HG03045 (cell line): ENCODE measurements around the gene ZNF593.

Experiments
- ATAC-seq: cut with Tn5 transposase; IDR thresholded peaks from one replicate; pipeline ENCODE4 v1.9.1; 2021; ENCODE audit warnings: mild to moderate bottlenecking, moderate library complexity; ENCODE audit not compliant: unreplicated experiment

Gene ZNF593

DNA sequence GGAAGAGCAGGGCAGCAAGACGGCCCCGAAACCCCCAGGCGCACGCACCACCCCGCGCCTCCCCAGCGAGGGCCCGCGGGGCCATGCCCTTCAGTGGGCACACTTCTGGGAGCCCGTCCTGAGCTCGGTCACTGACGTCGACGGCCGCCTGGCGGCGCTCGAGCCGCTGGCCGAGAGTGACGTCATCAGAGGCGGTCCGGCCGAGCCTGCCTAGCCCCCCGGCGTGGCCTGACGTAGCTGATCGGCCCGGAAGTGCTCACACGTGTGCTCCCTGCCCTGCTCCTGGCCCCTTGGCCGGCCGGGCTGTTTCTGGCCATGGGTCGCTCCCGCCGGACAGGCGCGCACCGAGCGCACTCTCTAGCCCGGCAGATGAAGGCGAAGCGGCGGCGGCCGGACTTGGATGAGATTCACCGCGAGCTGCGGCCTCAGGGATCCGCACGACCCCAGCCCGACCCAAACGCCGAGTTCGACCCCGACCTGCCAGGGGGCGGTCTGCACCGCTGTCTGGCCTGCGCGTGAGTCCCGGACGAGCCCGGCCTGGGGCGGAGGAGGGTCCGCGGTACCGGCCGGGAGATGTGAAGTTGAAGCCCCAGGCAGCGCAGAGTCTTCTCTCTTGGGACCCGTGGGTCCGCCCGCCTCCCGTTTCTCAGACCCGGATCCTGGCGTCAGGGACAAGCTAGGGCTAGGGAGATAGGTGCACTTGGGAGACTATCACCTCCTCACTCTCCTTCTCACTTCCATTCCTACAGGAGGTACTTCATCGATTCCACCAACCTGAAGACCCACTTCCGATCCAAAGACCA lies at the start of gene ZNF593:
Gene ZNF593 (plus strand): TSS at position 240 of the 803 bp plus-strand sequence. CDS start 76 bp downstream, at position 316.
- ATAC-seq: peak; percentile 91

DNA sequence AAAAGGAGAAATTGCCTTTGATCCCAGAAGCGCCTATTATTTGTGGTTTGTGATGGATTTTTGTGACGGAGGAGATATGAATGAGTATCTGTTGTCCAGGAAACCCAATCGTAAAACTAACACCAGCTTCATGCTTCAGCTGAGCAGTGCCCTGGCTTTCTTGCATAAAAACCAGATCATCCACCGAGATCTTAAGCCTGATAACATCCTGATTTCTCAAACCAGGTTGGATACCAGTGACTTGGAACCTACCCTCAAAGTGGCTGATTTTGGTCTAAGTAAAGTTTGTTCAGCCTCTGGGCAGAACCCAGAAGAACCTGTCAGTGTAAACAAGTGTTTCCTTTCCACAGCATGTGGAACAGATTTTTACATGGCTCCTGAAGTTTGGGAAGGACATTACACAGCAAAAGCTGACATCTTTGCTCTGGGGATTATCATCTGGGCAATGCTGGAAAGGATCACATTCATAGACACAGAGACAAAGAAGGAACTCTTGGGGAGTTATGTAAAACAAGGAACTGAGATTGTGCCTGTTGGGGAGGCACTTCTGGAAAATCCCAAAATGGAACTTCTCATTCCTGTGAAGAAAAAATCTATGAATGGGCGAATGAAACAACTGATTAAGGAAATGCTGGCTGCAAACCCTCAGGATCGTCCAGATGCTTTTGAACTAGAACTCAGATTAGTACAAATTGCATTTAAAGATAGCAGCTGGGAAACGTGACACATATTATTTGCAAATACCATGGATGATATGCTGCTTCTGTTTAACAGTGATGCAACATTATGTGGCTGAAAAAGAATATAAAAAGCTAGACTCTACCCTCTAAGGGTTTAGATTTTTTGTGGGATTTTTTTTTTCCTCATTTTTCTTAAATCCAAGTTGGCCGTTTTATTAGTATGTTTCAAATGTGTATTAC lies 47.6 kb upstream of the ZNF593 start:
- no peak for ATAC-seq

DNA sequence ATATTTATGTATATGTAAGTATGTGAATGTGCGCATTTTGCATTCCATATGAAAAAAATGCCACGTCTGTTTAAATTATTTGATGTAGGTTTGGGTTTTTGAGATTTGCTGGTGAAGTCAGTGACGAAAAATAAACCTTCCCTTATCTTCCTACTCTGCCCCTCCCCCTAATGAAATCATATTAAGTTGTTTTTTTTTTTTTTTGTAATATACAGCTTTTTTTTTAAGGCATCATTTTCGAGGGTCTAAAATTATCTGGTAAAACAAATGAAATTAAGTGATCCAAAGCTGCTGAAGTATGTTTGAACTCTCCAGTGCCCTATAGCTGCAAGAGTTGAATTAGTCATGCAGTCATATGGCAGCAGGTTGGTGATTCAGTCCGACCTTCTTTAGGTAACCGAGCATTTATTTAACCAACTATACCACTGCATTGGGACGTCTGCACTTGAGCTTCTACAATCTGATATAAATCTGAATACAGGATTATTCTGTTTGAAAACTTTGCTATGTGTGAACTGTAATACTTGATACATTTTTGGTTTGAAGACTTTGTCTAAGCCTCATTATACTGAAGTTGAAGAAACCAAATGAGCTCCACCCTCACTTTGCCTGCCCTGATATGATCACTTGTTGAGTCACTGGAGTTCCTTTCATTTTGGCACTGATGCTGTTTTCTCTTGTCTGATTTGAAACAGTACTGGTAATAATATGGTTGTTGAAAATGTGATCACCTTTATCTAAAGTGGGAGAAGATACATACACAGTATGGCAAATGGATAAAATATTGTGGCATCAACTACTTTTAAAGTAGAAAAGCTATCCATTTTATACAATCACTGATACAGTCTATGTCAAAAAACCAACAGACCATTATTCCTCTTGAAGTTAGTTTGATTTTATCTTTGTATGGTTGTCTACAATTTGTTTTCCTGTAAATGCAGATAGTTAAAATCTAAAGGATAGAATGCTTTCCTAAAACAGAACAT lies 46.4 kb upstream of the ZNF593 start:
- ATAC-seq: no peak

DNA sequence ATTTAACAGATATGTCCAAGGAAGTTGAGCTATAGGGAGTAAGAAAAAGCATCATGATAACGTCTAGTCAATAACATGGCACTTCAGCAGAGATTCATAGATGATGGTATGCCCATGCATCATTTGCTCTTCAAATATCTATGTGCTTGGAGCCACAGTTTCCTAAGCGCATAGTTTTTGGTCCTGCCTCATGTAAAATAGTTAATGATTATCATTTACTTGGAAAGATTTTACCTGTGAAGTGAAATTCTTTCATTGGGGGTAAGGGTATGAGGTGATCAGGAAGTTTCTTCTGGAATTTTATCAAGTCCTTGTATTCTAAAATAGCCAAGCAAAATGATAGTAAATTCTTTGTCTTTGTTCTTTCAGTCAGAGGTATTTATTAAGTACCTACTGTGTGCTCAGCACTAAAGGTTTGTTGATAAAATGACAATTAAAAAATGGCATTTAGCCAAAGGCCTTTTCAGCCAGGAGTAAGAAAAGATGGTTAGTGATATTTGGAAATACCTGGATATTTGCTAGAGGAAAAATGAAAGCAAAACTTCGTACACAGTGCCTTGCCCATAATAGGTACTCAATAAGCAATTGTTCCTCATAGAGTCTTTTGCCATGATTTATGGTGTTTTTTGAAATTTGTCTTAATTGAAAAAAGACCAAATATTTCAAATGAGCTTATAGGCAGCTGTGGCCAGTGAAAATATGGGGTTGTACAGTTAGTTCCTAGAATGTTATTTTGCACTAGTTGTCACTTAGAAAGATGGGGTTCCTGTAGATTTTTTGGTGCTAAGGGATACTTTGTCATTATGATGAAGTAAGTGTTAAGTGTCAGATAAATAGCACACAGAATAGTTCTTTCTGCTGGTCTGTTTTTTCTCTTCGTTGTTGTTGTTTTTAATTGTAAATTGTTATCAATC lies 45.0 kb upstream of the ZNF593 start:
- no peak for ATAC-seq

DNA sequence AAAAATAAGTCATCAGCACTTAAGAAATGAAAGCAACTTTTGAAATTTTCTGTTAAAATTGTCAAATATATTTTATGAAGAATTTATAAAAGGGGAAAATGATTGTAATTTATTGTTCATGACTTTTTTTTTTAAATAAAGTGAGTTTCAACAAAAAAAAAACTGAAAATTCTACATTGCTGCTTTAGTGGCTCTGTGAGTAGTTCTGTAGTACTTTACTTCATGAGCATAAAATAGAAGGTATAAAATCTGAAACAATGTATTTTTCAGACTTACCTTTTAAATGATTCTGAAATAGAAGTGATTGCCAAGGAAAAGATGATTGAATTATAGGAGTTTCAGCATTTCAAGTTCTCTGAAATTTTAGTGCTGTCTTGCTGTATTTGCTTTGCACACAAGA lies 44.3 kb upstream of the ZNF593 start:
- ATAC-seq: no peak

DNA sequence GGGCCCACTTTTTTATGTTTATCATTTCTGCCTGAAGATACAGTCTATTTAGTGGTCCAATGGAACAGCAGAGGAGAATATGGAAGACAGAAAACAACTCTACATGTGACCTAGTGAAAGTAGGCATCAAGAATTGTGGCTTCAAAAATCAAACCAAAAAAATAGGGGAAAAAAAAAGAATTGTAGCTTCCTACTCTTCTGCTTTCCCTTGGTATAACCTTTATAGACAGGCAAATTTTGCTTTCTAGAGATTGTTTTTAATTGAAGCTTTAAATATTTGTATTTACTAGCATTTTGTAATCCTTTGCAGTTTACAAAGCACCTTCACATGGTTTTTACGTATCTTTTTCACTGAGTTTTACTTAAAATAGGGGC lies 43.8 kb upstream of the ZNF593 start:
- no peak for ATAC-seq

DNA sequence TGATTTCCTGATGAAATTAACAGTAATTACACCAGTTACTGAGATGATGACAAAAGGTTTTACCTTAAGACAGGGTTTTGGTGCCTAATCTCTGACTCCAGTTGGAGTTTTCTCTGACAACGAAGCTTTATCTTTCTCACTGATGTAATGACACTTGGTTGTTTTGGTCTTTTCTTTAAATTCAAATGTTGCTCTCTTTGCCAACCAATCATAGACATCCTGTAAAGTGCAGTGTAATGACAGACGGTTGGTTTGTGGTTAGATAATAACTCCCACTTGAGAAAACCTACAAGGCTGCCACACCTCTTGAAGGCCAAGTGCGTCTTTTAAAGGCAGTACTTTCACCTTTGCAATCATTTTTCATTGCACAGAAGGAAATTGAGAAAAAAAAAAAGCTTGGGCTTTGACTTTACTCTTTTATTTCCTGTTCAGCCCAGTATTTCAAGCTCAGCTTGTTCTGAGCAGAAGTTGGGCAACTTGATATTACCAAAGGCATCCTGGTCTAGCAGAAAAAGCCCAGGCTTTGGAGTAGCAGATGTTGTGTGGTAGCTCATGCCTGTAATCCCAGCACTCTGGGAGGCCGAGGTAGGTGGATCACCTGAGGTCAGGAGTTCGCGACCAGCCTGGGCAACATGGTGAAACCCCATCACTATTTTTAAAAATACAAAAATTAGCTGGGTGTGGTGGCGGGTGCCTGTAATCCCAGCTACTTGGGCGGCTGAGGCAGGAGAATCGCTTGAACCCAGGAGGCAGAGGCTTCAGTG lies 43.2 kb upstream of the ZNF593 start:
- peak; percentile 81 for ATAC-seq

DNA sequence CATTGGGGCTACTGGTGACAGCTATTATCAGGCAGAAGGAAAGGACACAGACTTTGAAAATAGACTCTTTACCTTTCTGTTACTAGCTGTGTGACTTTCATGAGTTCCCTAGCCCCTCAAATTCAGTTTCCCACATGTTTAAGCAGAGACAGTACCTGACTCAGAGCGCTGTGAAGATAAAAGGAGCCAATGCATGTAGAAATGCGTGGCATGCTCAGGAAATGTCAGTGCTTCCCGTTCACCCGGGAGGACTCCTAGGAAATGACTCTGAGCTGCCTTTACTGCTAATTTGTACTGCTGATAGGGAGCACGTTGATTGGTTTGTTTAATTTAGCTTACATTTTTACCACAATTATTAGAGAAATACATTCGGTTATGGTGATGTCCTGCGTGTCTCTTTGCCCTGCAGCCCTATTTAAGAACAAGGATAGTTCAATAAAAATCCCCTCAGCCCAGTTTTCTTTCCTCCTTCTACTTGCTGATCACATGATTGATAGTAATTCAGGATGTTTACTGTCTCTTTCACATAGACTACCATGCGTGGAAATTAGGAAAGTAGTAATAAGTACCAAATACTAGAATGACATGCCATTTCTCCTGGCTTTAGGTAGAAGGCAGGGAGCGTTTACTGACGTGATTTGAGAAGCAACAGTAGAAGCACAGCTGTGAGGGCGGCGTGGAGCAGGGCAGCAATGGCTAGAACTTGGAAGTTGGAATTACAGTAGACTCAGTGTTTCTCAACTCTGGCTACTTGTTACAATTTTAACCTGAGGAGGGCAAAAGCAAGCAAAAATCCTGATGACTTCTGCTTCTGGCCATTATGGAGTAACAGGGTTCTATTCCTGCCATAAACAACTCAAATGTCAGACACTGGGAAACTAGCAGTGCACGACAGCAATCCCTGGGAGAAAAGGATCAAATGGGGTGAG lies 42.2 kb upstream of the ZNF593 start:
- no peak for ATAC-seq

DNA sequence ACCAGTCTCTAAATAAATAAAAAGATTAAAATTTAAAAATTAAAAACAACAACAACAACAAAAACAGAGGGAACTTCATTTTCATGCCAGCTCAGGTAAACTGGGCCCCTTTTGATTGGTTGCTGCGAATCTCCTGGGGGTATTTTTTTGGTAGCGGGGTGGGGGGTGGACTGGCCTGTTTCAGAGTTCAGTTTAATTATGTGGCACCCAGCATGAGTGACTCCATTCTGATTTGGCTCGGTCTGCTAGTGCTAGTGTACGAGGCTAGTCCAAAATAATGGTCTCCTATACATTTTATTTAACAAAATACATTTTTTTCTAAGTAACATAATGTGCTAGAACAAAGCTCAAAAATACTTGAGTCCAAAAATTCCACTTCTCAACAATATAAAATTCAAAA lies 39.9 kb upstream of the ZNF593 start:
- ATAC-seq: no peak

DNA sequence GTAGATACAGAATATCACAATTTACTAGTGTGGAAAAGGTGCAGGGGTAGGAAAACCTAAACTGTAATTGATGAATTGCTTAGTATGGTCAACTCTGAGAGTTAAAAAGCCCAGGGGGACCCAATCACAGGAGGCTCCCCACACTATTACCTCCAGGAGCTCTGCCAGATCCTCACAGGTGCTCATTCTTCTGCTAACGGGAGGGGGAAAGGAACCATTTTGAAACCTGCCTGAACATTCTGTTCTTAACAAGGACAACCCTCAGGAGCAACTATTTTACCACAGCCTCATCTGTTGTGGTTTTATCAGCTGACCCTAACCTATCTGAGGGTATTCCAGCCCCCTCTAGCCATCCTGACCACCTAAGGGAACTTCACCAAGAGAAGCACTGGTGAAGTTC lies 39.0 kb upstream of the ZNF593 start:
- no peak for ATAC-seq

DNA sequence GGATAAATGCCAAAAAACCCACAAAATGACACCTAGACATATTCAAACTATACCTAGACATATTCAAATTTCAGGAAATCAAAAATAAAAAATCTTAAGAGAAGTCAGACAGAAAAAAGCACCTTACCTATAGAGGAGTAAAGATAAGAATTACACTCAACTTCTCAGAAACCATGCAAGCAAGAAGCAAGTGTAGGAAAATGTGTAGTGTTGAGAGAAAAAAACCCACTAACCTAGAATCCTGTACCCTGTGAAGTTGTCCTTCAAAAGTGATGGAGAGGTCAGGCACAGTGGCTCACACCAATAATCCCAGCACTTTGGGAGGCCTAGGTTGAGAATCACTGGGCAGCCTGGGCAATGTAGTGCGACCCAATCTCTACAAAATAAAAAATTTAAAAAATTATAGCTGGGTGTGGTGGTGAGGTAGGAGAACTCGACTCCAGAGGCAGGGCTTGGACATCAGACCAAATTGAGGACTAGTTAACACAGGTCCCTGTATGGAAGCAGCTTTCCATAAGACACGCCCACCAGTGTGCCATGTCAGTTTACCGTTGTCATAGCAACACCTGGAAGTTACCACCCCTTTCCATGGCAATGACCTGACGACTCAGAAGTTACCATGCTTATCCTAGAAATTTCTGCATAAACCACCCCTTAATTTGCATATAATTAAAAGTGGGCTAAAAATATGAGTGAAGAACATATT lies 37.4 kb upstream of the ZNF593 start:
- ATAC-seq: no peak

DNA sequence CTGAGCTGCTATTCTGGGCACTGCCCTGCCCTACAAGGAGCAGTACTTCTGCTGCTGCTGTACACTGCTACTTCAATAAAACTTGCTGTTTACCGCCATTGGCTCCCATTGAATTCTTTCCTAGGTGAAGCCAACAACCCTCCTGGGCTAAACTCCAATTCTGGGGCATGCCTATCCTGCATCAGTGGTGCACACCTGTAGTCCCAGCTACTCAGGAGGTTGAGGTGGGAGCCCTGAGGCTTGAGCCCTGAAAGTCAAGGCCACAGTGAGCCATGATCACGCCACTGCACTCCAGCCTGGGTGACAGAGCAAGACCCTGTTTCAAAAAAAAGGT lies 36.9 kb upstream of the ZNF593 start:
- no peak for ATAC-seq

DNA sequence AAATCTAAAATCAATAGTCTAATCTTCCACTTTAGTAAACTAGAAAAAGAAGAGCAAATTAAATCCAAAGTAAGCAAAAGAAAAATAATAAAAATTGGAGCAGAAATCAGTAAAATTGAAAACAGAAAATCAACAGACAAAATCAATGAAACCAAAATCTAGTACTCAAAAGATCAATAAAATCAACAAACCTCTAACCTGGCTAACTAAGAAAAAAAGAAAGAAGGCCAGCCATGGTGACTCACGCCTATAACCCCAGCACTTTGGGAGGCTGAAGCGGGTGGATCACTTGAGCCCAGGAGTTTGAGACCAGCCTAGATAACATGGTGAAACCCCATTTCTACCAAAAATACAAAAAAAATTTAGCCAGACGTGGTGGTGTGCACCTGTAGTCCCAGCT lies 35.2 kb upstream of the ZNF593 start:
- no peak for ATAC-seq

DNA sequence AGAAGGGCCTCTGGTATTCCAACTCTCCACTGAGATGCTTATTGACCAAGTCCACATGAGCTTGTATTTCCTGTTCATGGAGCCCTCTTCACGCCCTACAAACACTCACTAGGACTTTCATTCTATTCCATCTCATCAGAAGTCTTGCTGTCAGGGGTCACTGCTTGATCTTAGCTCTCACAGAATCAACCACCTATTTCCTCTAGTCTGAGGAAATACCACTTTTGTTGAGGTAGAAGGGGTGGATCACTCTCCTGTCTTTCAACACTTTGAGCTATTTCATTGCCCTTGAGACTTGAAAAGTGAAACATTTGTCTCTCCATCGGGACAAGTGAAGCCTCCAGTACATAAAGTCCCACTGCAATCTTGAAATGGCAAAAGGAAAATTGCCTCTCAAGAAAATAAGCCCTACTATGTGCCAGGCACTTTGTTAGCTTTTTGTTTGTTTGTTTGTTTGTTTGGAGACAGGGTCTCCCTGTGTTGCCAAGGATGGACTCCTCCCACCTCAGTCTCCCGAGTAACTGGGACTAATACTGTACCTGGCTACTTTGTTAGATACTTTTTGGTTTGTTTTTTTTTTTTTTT lies 30.6 kb upstream of the ZNF593 start:
- no peak for ATAC-seq

DNA sequence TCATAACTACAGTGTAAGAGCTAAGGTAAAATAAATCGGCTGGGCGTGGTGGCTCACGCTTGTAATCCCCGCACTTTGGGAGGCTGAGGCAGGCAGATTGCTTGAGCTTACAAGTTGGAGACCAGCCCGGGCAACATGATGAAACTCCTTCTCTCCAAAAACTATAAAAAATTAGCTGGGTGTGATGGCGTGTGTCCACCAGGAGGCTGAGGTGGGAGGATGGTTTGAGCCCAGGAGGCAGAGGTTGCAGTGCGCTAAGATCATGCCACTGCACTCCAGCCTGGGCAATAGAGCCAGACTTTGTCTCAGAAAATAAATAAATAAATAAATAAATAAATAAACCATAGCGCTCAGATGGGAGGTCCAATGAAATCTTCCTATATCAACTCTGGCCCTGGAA lies 27.5 kb upstream of the ZNF593 start:
- ATAC-seq: no peak

DNA sequence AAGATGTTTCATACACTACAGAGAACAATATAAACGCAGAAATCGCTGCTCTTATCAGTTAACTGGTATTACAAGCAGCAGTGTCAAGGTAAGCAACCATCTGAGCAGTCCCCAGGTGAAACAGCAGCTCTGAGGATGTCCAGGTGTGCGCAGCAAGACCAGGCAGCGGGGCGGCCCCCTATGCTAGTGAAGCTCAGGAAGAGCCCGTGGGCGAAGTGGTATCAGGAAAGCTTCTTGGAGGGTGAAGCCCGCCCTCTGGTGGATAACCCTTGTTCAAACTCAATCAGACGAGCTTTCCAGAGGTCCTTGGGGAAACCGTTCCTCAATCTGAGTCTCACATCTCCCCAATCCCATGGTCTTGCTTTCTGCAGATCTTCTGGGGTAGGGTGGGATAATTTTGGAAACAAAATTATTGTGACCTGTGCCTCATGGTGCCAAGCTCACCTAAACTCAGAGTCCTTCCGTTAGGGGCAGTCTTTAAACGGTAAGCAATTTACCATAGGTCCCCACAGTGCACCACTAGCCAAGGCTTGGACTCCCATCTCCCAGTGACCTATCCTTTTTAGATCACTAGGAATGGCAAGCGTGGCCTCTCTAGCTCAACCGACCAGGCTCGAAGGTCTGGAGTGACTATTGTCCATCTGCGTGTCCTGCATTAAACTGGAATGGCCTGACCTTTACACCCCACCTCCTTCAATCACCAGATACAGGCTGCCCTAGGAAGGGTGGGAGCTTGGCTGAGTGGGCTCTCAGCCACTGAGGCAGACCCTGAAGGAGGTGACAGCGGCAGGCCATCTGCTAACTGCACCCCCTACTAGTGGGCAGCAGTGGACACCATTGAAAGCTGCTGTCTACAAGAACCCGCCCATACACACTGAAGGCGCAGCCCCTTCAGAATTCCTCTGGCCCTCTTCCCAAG lies 24.4 kb upstream of the ZNF593 start:
- no peak for ATAC-seq
